ENCODE measurements around the gene CHST12.
"Not testable (repeated sequence)": the region's sequence is repeated elsewhere in the genome, so short reads cannot be mapped to it uniquely, and the experiment has no call there.

The CHST12 gene

DNA sequence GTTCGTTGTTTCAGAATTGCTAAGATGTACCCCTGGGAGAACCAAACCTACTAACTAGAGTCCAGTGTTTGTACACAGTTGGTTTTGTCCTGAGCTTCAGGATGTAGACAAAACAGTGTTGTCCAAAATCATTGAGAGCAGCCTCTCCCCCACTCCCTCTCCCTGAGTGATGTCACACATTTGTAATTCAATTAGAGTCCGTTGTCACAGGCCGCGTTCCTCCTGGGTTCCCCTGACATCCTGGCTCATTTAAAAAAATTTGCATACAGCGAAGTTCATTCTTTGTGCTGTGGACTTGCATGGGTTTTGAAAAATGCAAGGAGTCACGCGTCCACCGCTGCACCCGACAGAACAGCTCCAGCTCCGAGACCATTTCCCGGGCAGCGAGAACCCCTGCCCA lies 62.5 kb downstream of the CHST12 start:
- no peak for DNase-seq

DNA sequence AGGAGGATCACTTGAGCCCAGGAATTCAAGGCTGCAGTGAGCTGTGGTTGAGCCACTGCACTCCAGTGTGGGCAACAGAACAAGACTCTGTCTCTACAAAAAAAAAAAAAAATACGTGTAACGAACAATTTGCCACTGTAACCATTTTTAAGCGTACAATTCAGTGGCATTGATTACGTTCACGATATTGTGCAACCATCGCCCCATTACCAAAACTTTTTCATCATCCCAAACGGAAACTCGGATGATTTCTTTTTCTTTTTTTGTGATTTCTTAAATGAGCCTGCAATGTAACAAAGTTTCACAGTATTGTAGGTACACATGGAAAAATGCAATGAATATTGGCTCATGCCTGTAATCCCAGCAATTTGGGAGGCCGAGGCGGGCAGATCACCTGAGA lies 63.3 kb downstream of the CHST12 start:
- DNase-seq: no peak

DNA sequence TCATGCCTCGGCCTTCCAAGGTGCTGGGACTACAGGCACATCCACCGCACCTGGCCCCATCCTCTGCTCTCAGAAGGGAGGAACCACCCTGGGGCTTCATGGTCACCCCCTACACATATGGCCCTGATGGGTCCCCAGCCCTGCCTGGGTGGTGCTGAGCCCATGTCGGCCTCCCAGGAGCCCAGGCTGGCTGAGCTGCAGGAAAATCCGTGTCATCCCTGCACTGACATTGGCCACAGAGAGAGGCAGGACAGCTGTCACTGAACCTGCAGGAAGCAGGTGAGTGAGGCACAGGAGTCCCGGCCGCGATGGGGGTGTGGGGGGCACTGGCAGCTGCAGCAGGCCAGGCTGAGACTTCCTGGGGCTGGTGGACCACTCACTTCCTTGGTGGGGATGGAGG lies 64.8 kb downstream of the CHST12 start:
- DNase-seq: no peak

DNA sequence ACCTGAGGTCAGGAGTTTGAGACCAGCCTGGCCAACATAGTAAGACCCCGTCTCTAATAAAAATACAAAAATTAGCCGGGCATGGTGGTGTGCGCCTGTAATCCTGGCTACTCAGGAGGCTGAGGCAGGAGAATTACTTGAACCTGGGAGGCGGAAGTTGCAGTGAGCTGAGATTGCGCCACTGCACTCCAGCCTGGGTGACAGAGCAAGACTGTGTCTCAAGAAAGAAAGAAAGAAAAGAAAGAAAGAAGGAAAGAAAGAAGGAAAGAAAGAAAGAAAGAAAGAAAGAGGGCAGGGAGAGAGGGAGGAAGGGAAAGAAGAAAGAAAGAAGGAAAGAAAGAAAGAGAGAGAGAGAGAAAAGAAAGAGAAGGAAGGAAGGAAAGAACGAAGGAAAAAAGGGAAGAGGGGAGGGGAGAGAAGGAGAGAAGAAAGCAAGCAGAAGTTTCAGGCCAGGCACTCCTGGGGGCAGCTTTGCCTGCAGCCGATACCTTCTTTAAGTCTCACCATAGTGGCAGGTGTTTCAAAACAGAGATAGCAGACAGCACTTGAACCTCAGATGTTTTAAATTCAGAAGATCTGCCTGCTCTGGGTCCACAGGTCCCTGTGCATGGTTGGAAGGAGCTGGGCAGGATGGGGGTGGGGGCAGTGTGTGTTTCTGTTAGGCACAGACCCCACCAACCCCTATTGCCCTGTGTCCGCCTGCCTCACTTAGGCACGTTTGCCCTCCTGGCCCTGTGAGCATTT lies 66.2 kb downstream of the CHST12 start:
- DNase-seq: not testable (repeated sequence)

DNA sequence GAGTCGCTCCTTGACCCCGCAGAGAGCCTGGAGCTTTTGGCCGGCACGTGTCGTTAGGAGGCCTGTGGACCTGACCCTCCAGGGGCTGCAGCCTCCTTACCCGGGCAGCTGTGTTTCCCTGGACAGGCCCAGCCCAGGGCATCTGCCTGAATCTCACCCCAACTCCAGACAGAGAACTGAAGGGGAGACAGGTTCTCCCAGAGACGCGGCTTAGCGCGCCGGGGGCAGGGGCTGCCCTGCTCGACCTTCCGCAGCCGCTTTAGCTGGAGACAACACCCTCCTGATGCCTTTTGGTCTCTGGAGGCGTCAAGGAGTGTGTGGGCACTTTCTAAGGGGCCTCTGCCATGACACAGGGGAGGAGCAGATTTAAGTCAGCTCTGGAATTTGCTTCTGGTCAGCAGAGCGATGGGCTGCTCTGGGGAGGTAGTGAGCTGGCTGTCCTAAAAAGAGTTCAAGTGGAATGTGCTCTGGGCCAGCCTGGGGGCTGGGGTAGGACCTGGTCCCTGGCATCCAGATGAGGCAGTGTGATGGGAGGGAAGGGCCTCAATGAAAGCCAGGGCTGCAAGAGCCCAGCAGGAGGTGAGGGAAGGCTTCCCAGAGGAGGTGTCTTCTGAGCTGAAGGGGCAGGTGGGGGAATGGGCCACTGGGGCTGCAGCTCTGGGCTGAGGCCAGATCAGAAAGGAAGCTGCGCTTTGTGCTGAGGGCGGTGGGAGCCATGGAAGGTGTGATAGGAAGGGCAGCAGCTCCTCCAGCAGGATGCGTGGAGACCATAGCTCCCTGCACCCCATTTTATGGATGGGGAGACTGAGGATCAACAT lies 67.0 kb downstream of the CHST12 start:
- DNase-seq: no peak

DNA sequence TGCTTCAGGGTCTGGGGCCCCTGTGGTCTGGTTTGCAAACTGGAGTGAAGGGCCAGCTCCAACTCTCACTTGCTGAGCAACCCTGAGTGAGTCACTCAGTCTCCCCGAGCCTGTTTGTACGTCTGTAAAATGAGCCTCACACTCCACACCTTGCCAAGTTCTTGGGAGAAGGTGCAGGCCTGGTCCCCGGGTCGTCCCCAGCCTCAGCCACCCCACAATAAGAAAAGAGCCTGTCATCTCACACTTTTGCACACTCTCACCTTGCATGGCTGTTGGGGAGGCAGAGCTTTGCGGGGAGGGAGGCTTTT lies 67.6 kb downstream of the CHST12 start:
- DNase-seq: no peak

DNA sequence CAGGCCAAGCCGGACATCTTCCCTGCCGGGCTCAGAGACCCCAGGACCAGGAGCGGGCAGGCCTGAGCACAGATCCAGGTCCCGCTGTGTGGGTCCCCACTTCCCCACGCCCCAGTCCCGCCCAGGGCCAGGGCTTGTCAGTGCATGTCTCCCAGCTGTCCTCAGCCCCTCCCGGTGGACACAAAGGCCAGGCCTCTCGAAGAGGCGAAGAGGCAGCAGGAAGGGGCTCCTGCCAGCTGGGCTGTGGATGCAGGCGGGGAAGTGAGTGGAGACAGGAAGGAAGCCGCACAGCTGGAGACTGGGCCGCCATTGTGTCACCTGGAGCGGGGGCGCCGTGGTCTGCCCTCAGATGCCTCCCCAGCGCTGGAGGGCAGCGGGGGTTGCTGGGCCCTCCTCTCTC lies 68.0 kb downstream of the CHST12 start:
- peak; percentile 80 for DNase-seq

DNA sequence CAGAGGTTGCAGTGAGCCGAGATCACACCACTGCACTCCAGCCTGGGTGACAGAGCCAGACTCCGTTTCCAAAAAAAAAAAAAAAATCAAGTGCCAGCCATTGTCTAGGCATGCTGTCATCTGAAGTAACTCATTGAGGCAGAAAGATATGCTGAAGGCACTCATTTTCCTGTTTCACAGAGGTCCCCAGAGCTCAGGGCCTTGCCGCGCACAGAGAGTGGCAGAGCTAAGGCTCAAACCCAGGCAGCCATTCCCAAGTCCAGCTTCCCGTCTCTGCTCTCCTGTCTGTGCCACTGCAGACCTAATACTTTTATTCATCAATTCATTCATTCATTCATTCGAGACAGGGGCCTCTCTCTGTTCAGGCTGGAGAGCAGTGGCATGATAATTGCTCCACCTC lies 69.3 kb downstream of the CHST12 start:
- no peak for DNase-seq

DNA sequence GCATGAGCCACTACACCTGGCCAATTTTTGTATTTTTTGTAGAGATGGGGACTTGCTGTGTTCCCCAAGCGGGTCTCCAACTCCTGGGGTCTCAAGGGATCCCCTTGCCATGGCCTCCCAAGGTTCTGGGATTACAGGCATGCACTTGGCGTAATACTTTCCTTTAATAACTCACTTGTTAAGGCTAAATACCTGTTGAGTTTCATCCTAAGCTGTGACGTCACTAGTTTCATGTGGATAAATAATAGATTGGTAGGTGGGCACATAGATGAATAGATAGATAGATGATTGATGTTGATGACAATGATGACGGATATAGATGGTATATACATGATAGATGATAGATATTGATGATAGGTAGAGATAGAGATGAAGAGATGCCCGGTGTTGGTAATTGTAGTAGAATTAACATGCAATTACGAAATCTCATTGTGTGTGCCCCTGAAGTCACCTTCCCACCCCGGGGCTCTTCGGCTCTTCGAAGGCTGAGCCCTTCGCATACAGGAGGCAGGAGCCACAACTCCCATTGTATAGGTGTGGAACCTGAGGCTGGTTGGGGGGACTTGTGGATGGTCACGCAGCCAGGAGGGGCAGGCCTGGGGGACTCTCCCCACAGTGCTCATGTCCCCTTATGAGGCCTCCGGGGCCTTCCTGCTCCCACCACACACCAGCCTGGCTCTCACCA lies 70.2 kb downstream of the CHST12 start:
- DNase-seq: no peak

DNA sequence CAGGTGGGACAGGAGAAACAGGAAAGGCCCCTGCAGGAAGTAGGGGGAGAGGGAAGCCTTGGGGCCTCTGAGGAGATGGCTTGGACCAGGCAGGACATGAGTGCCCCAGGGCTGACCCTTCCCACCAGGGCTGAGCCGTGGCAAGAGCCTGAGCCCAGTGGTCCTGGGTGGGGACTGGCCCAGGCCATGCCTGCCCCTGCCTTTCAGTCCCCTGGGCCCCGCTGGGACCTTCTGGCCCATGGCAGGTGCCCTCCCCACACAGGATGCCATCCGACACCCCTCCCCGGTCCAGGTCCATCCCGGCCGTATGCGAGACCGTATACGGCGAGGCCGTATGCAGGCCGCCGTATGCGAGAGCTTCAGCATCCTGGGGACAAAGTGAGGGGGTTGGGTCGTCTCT lies 70.8 kb downstream of the CHST12 start:
- no peak for DNase-seq

DNA sequence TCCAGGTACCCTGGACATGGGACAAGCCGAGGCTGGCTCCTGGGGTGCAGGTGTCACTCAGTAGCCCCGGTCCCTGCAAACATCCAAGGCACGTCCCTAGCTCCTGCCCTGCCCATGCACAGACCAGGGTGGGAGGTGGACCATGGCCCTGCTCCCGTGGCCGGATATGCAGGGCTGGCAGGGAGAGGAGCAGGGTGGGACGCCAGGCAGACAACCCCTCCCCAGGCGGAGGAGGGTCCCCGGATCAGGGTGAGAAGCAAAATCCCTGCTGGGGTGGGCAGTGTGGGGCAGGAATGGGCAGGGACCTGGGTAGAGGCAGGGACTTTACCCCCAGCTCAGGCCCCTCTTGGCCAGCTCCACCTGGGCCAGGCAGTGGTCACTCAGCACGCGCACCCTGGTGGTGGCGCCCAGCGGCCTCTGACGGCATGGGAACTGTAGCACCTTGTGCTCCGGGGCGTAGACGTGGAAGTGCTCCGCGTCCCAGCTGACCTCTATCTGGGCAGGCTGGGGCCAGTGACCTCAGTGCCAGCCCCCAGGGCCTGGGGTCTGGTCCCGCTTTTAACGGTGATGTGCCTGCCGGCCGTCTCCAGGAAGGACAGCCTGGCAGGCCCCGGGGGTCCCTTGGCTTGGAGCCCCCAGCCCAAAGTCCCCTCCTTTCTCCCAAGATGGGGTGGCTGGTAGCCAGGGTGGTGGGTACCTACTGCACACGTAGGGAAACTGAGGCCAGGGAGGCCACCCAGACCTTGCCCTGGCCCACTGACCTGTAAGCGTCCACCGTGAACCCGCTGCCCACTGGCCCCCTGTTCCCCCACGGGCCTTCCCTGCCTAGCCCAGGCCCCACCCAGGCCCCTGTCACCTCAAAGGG lies 71.6 kb downstream of the CHST12 start:
- DNase-seq: no peak

DNA sequence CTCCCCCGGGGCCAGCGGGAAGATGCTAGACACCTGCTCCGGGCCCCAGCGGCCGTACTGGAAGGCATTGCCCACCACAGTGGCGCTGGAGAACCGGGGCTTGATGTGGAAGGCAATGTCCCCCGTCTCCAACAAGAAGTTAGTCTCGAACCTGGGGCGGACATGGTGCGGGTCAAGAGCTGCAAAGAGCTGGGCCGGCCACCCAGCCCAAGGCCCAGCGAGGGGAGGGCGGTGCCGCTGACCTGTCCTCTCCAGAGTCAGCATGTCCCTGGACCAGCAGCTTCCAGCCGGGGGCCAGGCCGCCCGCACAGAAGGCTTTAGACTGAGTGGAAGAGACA lies 72.2 kb downstream of the CHST12 start:
- no peak for DNase-seq

DNA sequence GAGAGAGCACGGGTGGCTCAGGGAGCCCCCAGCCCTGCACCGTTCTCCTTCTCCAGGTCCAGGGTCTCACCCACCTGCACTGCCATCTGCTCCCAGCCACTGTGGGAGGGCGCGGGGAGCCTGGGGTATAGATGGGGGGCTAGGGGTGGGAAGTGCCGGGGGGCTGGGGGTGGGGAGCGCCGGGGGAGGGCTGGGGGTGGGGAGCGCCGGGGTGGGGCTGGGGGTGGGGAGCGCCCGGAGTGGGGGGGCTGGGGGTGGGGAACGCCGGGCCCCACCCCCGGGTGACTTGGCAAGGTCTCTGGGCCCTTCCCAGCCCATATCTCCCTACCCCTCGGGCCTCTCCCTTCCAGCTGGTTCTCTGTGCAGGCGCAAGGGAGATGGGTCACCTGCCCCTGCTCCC lies 72.9 kb downstream of the CHST12 start, which contains the start of gene GRIFIN:
TSS of gene GRIFIN (minus strand) at position 101 of the 400 bp plus-strand sequence. CDS start at position 86, 15 bp downstream.
- no peak for DNase-seq

DNA sequence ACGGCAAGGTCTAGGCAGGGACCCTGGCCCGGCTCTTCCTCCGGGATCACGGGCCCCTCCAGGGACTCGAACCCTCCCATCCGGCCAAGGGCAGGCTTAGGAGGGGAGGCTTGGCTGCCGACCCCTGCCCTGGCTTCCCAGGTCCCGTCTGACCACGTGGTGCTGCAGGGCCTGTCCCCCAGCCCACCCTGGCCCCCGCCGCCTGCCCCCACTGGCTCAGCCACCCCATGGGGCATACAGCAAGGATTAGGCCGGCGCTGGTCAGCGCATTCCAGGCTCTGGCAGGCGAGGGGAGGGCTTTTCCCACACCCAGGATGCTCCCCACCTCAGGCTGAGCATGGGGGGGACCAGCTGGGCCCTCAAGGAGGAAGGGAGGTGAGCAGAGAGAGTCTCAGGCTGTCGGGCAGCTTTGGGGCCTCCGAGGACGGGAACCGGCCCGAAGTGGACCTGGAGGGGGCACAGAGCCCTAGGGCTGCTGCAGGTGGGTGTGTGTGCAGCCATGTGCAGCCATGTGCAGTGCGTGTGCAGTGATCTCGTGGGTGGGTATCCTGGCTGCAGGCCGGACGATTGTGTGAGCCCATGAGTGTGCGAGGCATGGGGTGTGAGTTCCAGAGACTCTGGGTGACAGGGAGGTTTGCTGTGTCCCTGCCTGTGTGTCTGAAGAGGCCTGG lies 73.5 kb downstream of the CHST12 start:
- DNase-seq: no peak

DNA sequence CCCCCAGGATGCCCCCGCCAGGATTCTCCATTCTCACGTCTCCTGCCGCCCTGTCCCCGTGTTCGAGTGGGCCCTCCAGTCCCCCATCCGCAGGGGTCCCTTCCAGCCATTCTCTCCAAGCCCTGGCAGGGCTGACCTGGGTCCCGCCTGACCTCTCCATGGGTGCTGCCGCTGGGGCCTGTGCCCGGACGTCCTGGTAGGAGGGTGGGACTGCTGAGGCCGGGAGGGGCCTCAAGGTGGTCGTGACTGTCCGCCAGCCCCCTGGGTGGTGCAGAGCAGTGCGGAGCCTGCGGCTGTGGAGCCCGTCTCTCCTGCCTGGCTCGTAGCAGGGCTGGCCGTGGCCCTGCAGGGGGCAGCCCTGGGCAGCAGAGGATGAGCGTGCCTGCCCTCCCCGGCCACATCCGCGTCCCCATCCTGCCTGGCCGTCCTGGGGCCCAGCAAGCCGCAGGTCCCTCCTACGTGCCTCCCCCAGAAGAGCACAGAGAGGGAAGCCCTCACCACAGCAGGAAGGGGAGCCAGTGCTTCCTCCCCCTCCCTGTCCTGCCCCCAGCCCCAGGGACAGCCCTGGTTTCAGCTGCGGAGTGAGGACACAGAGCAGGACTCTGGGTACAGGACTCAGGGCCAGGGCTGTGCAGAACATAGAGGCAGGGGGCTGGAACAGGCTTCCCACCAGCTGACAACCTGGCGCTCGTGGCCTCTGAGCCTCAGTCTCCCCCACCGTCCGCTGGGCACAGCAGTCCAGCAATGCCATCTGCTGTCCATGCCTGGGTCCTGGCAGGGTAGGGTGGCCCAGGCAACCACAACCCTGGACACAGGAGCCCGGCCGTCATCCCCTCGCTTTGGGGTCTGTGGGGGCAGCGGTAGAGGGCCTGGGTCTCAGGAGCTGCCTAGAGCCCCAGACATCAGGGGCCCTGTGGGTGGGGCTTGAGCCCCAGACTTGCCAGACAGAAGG lies 74.3 kb downstream of the CHST12 start:
- peak; percentile 79 for DNase-seq

DNA sequence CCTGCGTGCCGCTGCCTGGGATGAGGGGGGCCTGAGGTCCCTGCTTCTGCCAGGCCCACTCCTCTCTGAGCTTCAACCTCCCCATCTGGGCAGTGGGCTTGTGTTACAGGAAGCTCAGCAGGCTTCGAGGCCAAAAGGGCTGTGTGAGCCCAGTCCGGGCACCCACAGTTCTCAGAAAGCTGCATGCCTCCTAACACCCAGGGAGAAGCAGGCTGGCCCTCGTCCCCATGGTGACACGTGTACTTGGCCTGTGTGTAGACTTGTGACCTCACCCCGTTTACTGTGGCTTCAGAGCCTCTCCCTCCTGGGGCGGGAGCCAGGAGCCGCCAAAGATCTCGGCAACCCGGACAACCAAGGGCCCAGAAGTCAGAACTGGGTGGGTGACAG lies 75.0 kb downstream of the CHST12 start:
- peak; percentile 71 for DNase-seq

DNA sequence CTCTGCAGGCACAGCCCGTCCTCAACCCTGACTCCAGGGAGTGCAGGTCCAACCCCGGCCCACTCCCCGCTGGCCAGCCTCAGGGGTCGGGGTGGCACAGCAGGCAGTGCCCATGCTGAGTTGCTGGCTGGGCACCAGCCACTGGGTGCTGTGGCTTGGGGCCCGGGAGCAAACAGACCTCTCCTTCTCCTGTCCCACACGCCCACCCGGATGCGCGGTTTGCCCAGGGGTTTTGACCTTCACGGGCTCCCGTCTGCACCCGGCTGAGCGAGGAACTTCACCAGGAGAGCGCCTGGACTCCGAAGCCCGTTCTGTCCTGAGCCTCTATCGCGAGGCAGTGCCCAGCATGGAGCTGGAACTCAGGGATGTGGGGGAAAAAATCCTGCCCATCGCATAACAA lies 75.4 kb downstream of the CHST12 start:
- no peak for DNase-seq

DNA sequence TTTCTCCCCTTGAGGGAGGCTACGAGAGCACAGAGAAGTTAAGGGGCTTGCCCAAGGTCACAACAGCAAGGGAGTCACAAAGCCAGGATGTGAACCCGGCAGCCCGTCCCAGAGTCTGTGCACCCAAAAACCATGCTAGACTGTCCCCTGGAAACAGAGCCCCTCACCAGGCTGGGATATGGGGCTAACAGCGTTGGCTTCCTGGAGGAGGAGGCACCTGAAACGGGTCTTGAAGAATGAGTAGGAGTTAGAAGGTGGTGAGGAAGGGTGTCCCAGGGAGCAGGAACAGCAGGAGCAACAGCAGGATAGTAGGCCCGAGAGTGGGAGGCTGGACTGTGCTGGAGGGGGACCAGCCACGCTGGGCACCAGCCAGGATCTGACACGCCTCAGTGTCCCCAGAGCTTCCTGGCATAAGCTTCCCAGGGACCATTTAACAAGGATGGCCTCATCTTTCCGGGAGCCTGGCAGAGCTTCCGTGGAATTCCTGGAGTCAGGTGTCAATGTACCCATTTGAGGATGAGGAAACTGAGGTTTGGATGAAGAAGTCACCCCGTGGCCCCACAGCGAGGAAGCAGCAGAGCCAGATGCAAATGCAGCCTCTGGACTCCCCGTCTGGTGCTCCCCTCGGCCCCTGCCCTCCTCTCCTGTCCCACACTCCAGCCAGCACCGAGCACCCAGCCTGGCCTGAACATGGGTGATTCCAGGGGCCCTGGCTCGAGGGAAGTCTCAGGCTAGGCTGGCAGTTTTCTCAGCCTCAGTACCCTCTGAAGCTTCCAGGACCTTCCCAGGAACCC lies 76.1 kb downstream of the CHST12 start:
- no peak for DNase-seq

DNA sequence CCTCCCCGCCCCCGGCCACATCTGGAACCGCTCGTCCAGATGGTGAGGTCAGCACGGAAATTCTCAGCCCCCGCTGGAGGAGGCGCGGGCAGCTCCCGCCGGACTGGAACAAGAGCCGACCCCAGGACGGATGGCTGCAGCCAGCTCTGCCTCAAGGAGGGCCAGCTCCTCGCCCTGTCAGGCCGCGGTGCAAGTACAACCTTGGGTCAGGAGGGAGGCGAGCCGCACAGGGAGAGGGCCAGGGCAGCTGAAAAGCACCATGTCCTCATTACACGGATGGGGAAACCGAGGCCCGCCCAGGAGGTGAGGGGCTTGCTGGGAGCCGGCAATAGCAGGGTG lies 76.6 kb downstream of the CHST12 start:
- DNase-seq: peak; percentile 86

DNA sequence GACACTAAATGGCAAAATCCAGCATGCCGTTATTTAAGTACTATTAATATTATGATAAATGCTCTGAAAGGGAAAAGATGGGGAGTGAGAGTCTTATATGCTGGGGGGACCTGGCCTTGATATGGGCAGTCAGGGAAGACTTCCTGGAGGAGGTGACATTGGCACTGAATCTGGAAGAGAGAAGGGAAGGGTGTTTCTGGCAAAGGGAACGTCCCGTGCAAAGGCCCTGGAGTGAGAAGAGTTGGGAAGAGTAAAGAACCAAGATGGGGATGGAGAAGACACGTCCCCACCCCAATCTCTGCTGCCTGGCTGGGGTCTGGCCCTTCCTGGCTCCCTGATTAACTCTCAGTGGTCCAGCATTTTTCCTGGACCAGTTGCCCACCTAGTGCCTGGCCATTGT lies 77.8 kb downstream of the CHST12 start:
- no peak for DNase-seq

Data from right hindlimb (tissue), 1 donor.